ENCODE data around the gene RGL1. TPM values are rescaled to one million over a fixed set of nuclear protein-coding genes. Genes with fewer than 3 reads are reported as not detected.

Gene RGL1
- total and polyA plus RNA-seq, 8 donors = 0.58 to 22.2 (median 8.5) TPM

DNA sequence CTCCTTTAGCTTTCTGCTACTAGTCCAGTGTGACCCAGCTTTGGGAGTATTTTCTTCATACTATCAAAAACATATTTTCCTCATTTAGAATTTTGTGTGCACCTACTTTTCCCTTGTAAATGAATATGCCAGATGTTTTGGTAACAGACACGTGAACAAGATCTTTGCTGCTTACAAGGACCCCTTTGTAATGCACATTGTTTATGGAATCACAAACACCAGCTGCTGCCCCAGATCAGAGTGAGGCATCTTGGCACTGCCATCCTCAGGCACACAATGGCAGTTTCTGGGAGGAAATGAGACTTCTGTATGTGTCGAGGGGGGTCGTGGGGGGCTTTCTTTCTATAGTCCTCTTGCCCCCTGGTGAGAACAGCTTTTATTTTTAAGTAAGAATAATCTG, 115.7 kb downstream of the RGL1 start:
- intact Hi-C loops (cut with DNase I; ENCODE audit: low total_unique reads) = no loop called here

DNA sequence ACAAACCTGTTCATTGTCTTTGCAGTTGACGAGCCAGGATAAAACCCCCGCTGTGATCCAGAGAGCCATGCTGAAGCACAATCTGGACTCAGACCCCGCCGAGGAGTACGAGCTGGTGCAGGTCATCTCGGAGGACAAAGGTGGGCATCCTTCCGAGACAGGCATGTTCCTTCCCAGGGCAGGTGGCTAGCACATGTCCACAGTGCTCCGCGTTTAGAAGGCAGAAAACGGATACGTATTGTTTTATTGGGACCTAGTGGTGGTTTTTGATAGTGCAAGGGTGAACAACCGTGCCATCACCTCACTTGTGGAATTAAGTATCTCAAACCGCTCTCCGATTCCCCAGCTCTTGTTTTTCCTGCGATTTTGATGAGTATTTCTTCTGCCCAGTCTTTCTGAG, 117.3 kb downstream of the RGL1 start:
- DNase-seq = no peak
- no peaks in the 10 kb centered on the region for H3K4me1 ChIP-seq
- no peak overlapping the region for H3K27ac ChIP-seq
- no peaks in the 10 kb centered on the region for H3K9me3 ChIP-seq
- H3K4me3 ChIP-seq = no peak overlapping the region
- H3K27me3 ChIP-seq = no peaks in the 10 kb centered on the region
- TF ChIP-seq POLR2A (IDR thresholded peaks at IDR 0.05) (no peak), EP300 (IDR thresholded peaks at IDR 0.05) (no peak)
- TF ChIP-seq, protein P1, sequence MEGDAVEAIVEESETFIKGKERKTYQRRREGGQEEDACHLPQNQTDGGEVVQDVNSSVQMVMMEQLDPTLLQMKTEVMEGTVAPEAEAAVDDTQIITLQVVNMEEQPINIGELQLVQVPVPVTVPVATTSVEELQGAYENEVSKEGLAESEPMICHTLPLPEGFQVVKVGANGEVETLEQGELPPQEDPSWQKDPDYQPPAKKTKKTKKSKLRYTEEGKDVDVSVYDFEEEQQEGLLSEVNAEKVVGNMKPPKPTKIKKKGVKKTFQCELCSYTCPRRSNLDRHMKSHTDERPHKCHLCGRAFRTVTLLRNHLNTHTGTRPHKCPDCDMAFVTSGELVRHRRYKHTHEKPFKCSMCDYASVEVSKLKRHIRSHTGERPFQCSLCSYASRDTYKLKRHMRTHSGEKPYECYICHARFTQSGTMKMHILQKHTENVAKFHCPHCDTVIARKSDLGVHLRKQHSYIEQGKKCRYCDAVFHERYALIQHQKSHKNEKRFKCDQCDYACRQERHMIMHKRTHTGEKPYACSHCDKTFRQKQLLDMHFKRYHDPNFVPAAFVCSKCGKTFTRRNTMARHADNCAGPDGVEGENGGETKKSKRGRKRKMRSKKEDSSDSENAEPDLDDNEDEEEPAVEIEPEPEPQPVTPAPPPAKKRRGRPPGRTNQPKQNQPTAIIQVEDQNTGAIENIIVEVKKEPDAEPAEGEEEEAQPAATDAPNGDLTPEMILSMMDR (IDR thresholded peaks at IDR 0.05) = no peak
- intact Hi-C loops (cut with DNase I; ENCODE audit: low total_unique reads) = no loop called here
- 93 to 95% (median 95%) methylated on average over 15 of the region's 15 CpGs for WGBS, 5 donors
- H3K36me3 ChIP-seq = peaks cover 0 to 86% (median 61%) of the 10 kb centered on the region in 4 donors

More for the DNA sequence above, 115.7 kb downstream of the RGL1 start:
- Histone ChIP-seq H3K36me3 (peaks cover 0 to 78% (median 52%) of the 10 kb centered on the region in 4 donors), H3K4me1 (peaks cover 0 to 9% (median 4%) of the 10 kb centered on the region in 4 donors), H3K27me3 (no peaks in the 10 kb centered on the region), H3K9me3 (no peaks in the 10 kb centered on the region), H3K27ac (no peak overlapping the region), H3K4me3 (no peak overlapping the region)
- no peak for TF ChIP-seq POLR2A (IDR thresholded peaks at IDR 0.05)
- TF ChIP-seq POLR2AphosphoS5 (IDR thresholded peaks at IDR 0.05) = no peak
- TF ChIP-seq, protein P1 (IDR thresholded peaks at IDR 0.05) = no peak
- TF ChIP-seq EP300 (IDR thresholded peaks at IDR 0.05) = no peak
- no peak for DNase-seq
- 75 to 81% (median 80%) methylated on average over 3 of the region's 3 CpGs for WGBS, 5 donors

DNA sequence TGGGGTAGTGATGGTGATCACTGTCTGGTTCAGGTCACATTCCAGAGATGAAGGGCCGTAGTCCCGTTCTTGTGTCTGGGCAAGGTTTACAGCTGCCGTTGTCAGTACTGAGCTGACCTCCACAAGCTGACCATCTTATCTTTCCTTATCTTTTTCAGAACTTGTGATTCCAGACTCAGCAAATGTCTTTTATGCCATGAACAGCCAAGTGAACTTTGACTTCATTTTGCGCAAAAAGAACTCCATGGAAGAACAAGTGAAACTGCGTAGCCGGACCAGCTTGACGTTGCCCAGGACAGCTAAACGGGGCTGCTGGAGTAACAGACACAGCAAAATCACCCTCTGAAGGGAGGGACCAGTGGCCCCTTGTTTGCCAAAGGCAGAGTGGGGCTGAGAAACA, 121.0 kb downstream of the RGL1 start:
- H3K27ac ChIP-seq = no peak overlapping the region
- TF ChIP-seq, protein P1 (IDR thresholded peaks at IDR 0.05) = no peak
- no peak for TF ChIP-seq EP300 (IDR thresholded peaks at IDR 0.05)
- no peak for TF ChIP-seq POLR2AphosphoS5 (IDR thresholded peaks at IDR 0.05)
- no peak for TF ChIP-seq POLR2A (IDR thresholded peaks at IDR 0.05)

DNA sequence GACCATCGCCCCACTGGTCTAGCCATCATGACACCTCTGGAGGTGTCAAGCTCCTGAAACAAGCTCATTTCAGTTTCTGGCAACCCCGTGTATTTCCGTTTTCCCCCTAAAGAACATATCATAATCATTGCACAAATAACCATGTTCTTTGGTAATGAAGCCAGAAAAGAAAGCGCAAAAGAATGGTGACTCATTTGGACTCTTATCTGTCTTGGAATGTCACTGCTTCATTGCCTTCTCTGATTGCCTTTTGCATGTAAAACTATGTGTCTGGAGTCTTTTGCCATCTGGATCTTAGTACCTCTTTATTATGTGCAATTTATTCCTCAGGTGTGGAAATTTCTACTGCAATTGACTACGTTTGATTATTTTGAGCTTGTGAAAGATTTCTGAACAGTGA, 122.1 kb downstream of the RGL1 start:
- WGBS, 5 donors = 73 to 83% (median 79%) methylated on average over 5 of the region's 5 CpGs
- intact Hi-C loops (cut with DNase I; ENCODE audit: low total_unique reads) = no loop called here
- Histone ChIP-seq H3K4me1 (peaks cover 0 to 2% (median under 1%) of the 10 kb centered on the region in 4 donors), H3K36me3 (peaks cover 0 to 61% (median 51%) of the 10 kb centered on the region in 4 donors), H3K4me3 (no peak overlapping the region), H3K9me3 (no peaks in the 10 kb centered on the region), H3K27ac (no peak overlapping the region), H3K27me3 (no peaks in the 10 kb centered on the region)
- no peak for DNase-seq
- no peak for TF ChIP-seq POLR2A (IDR thresholded peaks at IDR 0.05)
- no peak for TF ChIP-seq POLR2AphosphoS5 (IDR thresholded peaks at IDR 0.05)
- no peak for TF ChIP-seq EP300 (IDR thresholded peaks at IDR 0.05)
- TF ChIP-seq, protein P1 (IDR thresholded peaks at IDR 0.05) = no peak

More for the DNA sequence above, 121.0 kb downstream of the RGL1 start:
- intact Hi-C loops (cut with DNase I; ENCODE audit: low total_unique reads) = no loop called here
- DNase-seq = no peak
- no peak overlapping the region for H3K4me3 ChIP-seq
- WGBS, 5 donors = 54 to 75% (median 65%) methylated on average over 8 of the region's 8 CpGs
- H3K4me1 ChIP-seq = no peaks in the 10 kb centered on the region
- peaks cover 0 to 67% (median 57%) of the 10 kb centered on the region in 4 donors for H3K36me3 ChIP-seq
- no peaks in the 10 kb centered on the region for H3K9me3 ChIP-seq
- no peaks in the 10 kb centered on the region for H3K27me3 ChIP-seq
